Activated CD4-positive, alpha-beta T cell treated with anti-CD3 and anti-CD28 coated beads for 36 hours (primary cell): Measurements from ENCODE around the gene TLE2. TPM values are rescaled to one million over a fixed set of nuclear protein-coding genes. Genes with fewer than 3 reads are reported as not detected.
"Not testable (repeated sequence)": the region's sequence is repeated elsewhere in the genome, so short reads cannot be mapped to it uniquely, and the experiment has no call there.

Source experiments
- ATAC-seq: fragments of 200-7000 bp; cut with Tn5 transposase; one replicate; pipeline ENCODE4 v1.10.0; 2021; ENCODE audit warnings: mild to moderate bottlenecking, moderate library complexity
- CTCF ChIA-PET: fragments of 350-600 bp; sonication (Branson Sonifier 250); formaldehyde crosslinking; loops from one replicate; lab custom pipeline; 2021; ENCODE audit warnings: antibody characterized with exemption; lab: Charles Lee
- POLR2A ChIA-PET: fragments of 350-600 bp; sonication (Branson Sonifier 250); formaldehyde crosslinking; loops from one replicate; lab custom pipeline; 2021; ENCODE audit warnings: antibody characterized with exemption, inconsistent platforms; lab: Charles Lee
- DNase-seq: peaks from one replicate; pipeline ENCODE4 v3.0.0-alpha.2; 2020
- H3K27ac Mint-ChIP-seq: one replicate; pipeline ENCODE4 v1.8.0; 2021; ENCODE audit warnings: mixed read lengths
- H3K27me3 Mint-ChIP-seq: one replicate; pipeline ENCODE4 v1.8.0; 2021; ENCODE audit warnings: mixed read lengths
- H3K36me3 Mint-ChIP-seq: one replicate; pipeline ENCODE4 v1.8.0; 2021; ENCODE audit warnings: low read depth, mixed read lengths
- H3K4me1 Mint-ChIP-seq: one replicate; pipeline ENCODE4 v1.8.0; 2021; ENCODE audit warnings: mixed read lengths
- H3K4me3 Mint-ChIP-seq: one replicate; pipeline ENCODE4 v1.8.0; 2021; ENCODE audit warnings: mild to moderate bottlenecking, moderate library complexity, mixed read lengths
- H3K9me3 Mint-ChIP-seq: one replicate; pipeline ENCODE4 v1.8.0; 2021; ENCODE audit warnings: low read depth, mixed read lengths
- intact Hi-C, 2 experiments: fragments of 100-400 bp; cut with DNase I in 1 of 2; cut with micrococcal nuclease in 1 of 2; formaldehyde crosslinking; loops; one replicate each; pipeline versions ENCODE4 v1.14.2 to v1.15.1; 2022 to 2024; cut with DNase I, micrococcal nuclease
- total RNA-seq, 2 experiments: library from RNA; stranded (reverse); gene quantifications; one replicate each; pipeline ENCODE4 v1.2.3, GENCODE V29; 2021

Gene TLE2
- total RNA-seq, 2 experiments from 2014 or later = 4.7 to 6.3 TPM

DNA sequence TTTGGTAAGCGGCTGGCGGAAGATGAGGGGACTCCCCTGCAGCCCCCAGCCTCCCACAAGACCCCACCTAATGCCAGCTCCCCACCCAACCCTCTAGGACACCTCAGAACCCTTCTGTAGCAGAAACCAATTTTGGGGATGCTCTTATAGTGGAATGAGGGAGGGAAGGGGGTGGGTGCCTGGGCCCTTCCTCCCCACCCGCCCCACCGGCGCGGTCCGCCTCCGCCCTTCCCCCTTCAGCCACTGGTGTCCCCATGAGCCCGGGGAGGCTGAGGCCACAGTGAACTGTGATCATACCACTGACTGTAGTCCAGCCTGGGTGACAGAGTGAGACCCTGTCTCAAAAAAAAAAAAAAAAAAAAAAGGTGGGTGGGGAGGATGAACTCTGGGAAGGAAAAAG, 35.5 kb downstream of the TLE2 start:
- Mint-ChIP-seq H3K36me3 (peaks cover 2% of the 10 kb centered on the region), H3K4me3 (no peak overlapping the region), H3K9me3 (no peaks in the 10 kb centered on the region), H3K4me1 (no peaks in the 10 kb centered on the region), H3K27ac (no peak overlapping the region), H3K27me3 (no peaks in the 10 kb centered on the region)
- intact Hi-C loops = no loop called here
- DNase-seq = no peak
- POLR2A ChIA-PET = no interaction called here
- CTCF ChIA-PET = no interaction called here
- no peak for ATAC-seq

DNA sequence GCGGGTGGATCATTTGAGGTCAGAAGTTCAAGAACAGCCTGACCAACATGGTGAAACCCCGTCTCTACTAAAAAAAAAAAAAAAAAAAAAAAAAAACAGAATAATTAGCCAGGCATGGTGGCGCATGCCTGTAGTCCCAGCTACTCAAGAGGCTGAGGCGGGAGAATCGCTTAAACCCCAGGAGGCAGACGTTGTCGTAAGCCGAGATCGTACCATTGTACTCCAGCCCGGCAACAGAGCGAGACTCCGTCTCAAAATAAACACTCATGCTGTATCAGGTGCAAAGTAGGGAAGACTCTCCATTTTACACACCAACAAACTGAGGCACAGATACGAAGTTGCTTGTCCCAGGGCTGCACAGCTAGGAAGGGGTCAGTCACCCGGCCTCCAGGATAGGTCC, 36.1 kb downstream of the TLE2 start:
- CTCF ChIA-PET = no interaction called here
- H3K4me1 Mint-ChIP-seq = no peaks in the 10 kb centered on the region
- ATAC-seq = no peak

DNA sequence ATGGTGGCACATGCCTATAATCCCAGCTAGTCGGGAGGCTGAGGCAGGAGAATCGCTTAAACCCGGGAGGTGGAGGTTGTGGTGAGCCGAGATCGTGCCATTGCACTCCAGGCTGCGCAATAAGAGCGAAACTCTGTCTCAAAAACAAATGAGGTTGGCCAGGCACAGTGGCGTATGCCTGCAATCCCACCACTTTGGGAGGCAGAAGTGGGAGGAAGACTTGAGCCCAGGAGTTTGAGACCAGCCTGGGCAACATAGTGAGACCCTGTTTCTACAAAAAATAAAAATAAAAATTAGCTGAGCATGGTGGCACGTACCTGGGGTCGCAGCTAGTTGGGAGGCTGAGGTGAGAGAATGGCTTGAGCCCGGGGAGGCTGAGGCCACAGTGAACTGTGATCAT, 36.7 kb downstream of the TLE2 start:
- CTCF ChIA-PET, H3K36me3 Mint-ChIP-seq, intact Hi-C loops, H3K27ac Mint-ChIP-seq, ATAC-seq, H3K27me3 Mint-ChIP-seq, POLR2A ChIA-PET, H3K4me3 Mint-ChIP-seq, DNase-seq, H3K9me3 Mint-ChIP-seq, H3K4me1 Mint-ChIP-seq: not testable (repeated sequence)

More for the DNA sequence above, 36.1 kb downstream of the TLE2 start:
- intact Hi-C loops = no loop called here
- POLR2A ChIA-PET = no interaction called here
- H3K27me3 Mint-ChIP-seq = no peaks in the 10 kb centered on the region
- DNase-seq = no peak
- H3K4me3 Mint-ChIP-seq = no peak overlapping the region
- H3K27ac Mint-ChIP-seq = no peak overlapping the region
- H3K36me3 Mint-ChIP-seq = peaks cover 2% of the 10 kb centered on the region
- H3K9me3 Mint-ChIP-seq = no peaks in the 10 kb centered on the region

DNA sequence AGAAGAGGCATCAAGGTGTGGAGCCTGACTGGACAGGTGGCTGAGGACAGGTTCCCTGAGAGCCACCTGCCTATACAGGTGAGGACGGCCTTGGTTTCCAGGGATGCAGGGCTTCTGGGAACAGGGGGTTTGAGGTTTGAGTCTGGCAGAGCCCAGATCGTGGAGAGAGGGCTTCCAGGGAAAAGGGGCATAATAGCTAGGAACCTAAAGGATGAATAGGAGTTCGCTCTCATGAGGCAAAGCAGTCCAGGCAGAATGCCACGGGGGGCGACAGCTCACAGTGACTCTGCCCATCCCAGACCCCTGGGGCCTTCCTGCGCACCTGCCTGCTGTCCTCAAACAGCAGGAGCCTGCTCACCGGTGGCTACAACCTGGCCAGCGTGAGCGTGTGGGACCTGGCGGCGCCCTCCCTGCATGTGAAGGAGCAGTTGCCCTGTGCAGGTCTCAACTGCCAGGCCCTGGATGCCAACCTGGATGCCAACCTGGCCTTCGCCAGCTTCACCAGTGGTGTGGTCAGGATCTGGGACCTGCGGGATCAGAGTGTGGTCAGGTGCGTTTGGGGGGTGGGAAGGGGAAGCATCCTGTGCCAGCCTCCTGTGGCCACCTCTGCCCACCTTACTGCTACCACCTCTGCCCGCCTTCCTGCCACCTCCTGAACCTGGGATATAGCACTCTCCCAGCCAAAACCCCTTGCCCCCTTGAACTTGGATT, 39.7 kb downstream of the TLE2 start:
- CTCF ChIA-PET = no interaction called here

DNA sequence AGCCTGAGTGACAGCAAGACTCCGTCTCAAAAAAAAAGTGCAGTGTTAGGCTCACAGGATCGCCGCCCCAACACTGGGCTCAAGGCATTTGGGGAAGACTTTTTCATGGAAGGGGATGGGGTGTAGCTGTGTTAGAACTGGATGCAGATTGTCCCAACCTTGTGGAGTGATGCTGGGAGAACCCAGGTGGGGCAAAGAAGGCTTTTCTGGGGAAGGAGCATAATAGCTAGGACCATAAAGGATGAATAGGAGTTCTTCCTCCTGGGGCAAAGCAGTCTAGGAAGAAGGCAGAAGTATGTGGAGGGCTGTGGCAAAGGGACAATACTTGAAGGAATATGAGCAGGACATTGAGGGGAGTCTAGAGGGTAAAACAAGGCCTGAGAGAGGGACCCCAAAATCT, 40.5 kb downstream of the TLE2 start:
- Mint-ChIP-seq H3K4me3 (no peak overlapping the region), H3K27ac (no peak overlapping the region), H3K9me3 (no peaks in the 10 kb centered on the region), H3K27me3 (peaks cover 6% of the 10 kb centered on the region), H3K4me1 (no peaks in the 10 kb centered on the region), H3K36me3 (no peaks in the 10 kb centered on the region)
- POLR2A ChIA-PET = no interaction called here
- no peak for DNase-seq
- CTCF ChIA-PET = no interaction called here
- intact Hi-C loops = no loop called here
- ATAC-seq = no peak

More for the DNA sequence above, 39.7 kb downstream of the TLE2 start:
- POLR2A ChIA-PET = no interaction called here
- DNase-seq (no peak), ATAC-seq (no peak)
- Mint-ChIP-seq H3K4me3 (no peak overlapping the region), H3K27ac (no peak overlapping the region), H3K36me3 (no peaks in the 10 kb centered on the region), H3K27me3 (peaks cover 2% of the 10 kb centered on the region), H3K4me1 (no peaks in the 10 kb centered on the region), H3K9me3 (no peaks in the 10 kb centered on the region)
- intact Hi-C loops = no loop called here

DNA sequence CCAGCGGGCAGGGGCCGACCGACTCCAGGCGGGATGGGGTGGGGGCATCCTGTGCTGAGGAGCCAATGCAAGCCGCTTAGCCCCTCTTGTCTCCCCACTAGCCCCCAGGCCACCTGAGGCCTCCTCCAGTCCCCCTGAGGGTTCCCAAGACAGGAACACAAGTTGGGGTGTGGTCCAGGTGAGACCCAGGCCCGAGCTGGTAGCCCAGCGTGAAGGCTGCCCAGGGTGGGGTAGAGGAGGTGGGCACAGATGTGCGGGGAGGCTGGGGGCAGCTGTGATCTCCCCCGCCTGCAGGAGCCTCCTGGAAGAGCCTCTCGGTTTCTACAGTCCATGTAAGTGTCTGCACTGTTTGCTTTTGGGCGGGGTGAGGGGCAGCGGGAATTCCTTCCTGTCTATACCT, 41.3 kb downstream of the TLE2 start:
- POLR2A ChIA-PET = no interaction called here

DNA sequence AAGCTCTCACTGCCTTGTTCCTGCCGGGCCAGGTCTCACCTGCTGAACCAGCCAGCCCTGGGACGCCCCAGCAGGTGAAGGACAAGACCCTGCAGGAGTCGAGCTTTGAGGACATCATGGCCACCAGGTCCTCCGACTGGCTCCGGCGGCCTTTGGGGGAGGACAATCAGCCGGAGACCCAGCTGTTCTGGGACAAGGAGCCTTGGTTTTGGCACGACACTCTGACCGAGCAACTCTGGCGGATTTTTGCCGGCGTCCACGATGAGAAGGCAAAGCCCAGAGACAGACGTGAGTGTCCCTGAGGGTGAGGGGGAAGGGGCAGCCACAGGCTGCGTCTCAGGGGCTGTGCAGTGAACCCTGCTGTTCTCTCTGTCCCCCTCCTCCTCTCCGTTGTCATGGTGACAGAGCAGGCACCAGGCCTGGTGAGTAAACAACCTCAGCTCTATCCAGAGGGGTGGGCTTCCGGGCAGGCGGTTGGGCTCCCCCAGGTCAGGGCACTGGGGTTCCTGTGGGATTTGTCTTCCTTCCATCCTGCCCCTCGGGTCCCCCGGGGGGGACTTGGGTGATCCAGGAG, 42.0 kb downstream of the TLE2 start:
- DNase-seq (no peak), ATAC-seq (no peak)
- H3K27ac Mint-ChIP-seq = no peak overlapping the region
- intact Hi-C loops = no loop called here
- H3K4me3 Mint-ChIP-seq = no peak overlapping the region
- H3K9me3 Mint-ChIP-seq = no peaks in the 10 kb centered on the region
- H3K27me3 Mint-ChIP-seq = peaks cover 11% of the 10 kb centered on the region
- ChIA-PET POLR2A (no interaction called here), CTCF (interaction anchor here (1.4 kb wide), 1 partner anchor 25 kb away, joined by 3 read pairs; no protein-coding TSS in a partner anchor)
- no peaks in the 10 kb centered on the region for H3K4me1 Mint-ChIP-seq
- no peaks in the 10 kb centered on the region for H3K36me3 Mint-ChIP-seq

More for the DNA sequence above, 41.3 kb downstream of the TLE2 start:
- Mint-ChIP-seq H3K4me3 (no peak overlapping the region), H3K36me3 (no peaks in the 10 kb centered on the region), H3K27ac (no peak overlapping the region), H3K4me1 (no peaks in the 10 kb centered on the region), H3K27me3 (peaks cover 11% of the 10 kb centered on the region), H3K9me3 (no peaks in the 10 kb centered on the region)
- DNase-seq (no peak), ATAC-seq (no peak)
- intact Hi-C loops = no loop called here
- CTCF ChIA-PET = no interaction called here

DNA sequence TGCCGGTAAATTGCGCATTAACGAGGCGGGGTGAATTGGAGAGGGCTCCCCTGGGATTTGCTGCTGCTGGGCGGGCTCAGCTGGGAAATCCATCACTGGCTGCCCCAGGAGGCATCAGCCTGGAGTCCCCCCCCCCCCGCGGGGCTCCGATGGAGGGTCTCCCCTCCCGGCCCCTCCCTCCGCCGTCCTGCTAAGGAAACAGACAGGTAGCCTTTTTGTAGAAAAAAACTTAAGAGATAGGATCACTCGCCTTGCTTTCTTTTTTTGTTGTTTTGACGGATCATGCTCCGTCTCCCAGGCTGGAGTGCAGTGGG, 44.9 kb downstream of the TLE2 start:
- ChIA-PET CTCF (no interaction called here), POLR2A (no interaction called here)
- ATAC-seq = no peak
- no peaks in the 10 kb centered on the region for H3K4me1 Mint-ChIP-seq
- H3K4me3 Mint-ChIP-seq = no peak overlapping the region
- H3K9me3 Mint-ChIP-seq = no peaks in the 10 kb centered on the region
- intact Hi-C loops = no loop called here
- no peak for DNase-seq
- peaks cover 15% of the 10 kb centered on the region for H3K27me3 Mint-ChIP-seq
- no peak overlapping the region for H3K27ac Mint-ChIP-seq
- no peaks in the 10 kb centered on the region for H3K36me3 Mint-ChIP-seq

DNA sequence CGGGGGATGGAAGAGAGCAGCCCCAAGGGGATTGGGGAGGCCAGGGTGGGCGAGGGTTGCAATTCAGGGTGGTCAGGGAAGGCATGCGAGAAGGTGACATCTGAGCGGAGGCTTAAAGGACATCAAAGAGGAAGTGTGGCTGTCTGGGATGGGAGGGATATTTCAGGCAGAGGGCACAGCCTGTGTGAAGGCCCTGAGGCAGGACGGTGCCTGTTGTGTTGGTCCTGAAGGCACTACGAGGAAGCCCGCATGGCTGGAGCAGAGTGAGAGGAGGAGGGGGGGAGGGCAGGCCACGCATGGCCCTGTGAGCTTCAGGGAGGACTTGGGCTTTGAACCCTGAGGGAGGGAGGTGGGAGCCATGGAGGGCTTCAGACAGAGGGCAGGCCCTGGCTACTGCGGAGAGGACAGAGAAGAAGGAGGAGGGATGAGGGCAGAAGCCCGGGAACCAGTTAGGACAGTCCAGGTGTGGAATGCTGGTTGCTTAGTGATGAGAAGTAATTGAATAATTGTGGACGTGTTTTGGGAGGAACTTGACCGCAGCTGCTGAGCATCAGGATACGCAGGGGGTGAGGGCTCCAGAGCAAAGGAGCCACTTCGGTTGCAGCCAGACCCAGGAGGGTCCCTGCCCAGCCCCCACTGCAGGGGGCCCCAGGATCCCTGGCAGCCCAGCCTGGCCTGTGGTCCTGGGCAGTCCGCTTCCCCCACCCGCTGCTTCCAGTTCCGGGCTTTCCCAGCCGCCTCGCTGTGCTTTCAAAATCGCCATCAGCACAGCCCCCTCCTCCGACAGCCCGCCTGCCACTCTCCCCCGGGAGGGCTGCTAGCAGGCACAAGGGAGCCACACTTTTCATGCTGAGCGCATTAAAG, 45.5 kb downstream of the TLE2 start:
- ATAC-seq (no peak), DNase-seq (no peak)
- H3K27ac Mint-ChIP-seq = no peak overlapping the region
- no peak overlapping the region for H3K4me3 Mint-ChIP-seq
- H3K36me3 Mint-ChIP-seq = no peaks in the 10 kb centered on the region
- ChIA-PET POLR2A (no interaction called here), CTCF (no interaction called here)
- peaks cover 15% of the 10 kb centered on the region for H3K27me3 Mint-ChIP-seq
- no peaks in the 10 kb centered on the region for H3K9me3 Mint-ChIP-seq
- intact Hi-C loops = no loop called here
- H3K4me1 Mint-ChIP-seq = no peaks in the 10 kb centered on the region

DNA sequence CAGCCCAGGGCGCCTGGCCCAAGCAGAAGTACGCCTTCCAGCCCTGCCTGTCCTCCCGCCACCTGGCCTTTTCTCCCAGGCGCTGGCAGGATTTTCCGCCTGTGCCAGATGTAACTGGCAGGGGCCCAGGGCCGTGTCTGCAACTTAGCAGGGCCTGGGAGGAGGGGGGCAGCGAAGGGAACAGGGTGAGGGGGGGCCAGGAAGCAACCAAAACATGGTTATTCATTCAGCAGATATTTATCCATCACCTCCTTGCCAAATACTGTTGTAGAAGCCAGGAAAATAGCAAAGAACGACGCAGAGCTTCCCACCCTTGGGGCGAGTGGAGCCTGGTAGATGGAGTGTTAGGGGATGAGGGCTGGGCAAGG, 46.1 kb downstream of the TLE2 start:
- ChIA-PET CTCF (interaction anchor here (0.6 kb wide), 1 partner anchor 334 kb away, joined by 3 read pairs; no protein-coding TSS in a partner anchor), POLR2A (no interaction called here)
- Mint-ChIP-seq H3K36me3 (no peaks in the 10 kb centered on the region), H3K27me3 (peaks cover 15% of the 10 kb centered on the region), H3K9me3 (no peaks in the 10 kb centered on the region), H3K4me1 (no peaks in the 10 kb centered on the region), H3K27ac (no peak overlapping the region), H3K4me3 (no peak overlapping the region)
- intact Hi-C loops = no loop called here
- DNase-seq (no peak), ATAC-seq (no peak)

DNA sequence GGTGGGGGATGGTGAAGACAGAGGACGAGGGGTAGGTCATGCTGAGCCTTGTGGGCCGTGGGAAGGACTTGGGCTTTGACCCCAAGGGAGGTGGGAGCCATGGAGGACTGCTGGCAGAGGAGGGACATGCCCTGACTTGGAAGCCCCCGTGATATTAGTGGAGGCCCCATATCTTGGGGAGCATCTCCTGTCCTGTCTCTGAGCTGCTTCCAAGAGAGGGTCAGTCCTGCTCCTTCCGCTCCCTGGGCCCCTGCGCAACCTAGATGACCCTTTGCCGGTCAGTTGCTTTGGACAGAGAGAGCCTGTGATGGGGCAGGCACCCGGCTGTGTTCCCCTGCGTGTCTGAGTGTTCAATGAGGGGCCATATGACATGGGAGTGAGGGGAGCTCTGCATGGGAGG, 46.5 kb downstream of the TLE2 start:
- H3K4me3 Mint-ChIP-seq = no peak overlapping the region
- H3K9me3 Mint-ChIP-seq = no peaks in the 10 kb centered on the region
- ATAC-seq (no peak), DNase-seq (no peak)
- no peaks in the 10 kb centered on the region for H3K36me3 Mint-ChIP-seq
- ChIA-PET POLR2A (no interaction called here), CTCF (interaction anchor here (0.6 kb wide), 1 partner anchor 334 kb away, joined by 3 read pairs; no protein-coding TSS in a partner anchor)
- intact Hi-C loops = no loop called here
- H3K27ac Mint-ChIP-seq = no peak overlapping the region
- no peaks in the 10 kb centered on the region for H3K4me1 Mint-ChIP-seq
- peaks cover 15% of the 10 kb centered on the region for H3K27me3 Mint-ChIP-seq

DNA sequence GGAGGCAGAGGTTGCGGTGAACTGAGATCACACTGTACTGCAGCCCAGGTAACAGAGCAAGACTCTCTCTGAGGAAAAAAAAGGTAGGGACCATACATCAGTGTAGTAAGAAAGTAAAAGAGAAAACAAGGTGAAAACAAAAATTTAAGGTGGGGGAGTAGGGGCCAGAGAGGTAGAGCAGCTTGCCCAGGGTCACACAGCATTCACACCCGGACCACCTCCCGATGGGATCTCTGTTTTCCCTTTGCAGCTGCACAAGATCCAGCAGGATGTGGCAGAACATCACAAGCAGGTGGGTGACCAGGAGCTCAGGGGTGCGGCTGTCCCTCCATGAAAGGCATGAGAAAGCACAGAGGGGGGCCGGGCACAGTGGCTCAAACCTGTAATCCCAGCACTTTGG, 47.2 kb downstream of the TLE2 start:
- ChIA-PET POLR2A (no interaction called here), CTCF (interaction anchor here (0.6 kb wide), 1 partner anchor 272 kb away, joined by 4 read pairs; no protein-coding TSS in a partner anchor)
- Mint-ChIP-seq H3K27ac (no peak overlapping the region), H3K36me3 (no peaks in the 10 kb centered on the region), H3K27me3 (peaks cover 15% of the 10 kb centered on the region), H3K4me1 (peaks cover 2% of the 10 kb centered on the region), H3K9me3 (no peaks in the 10 kb centered on the region), H3K4me3 (no peak overlapping the region)
- intact Hi-C loops = no loop called here
- ATAC-seq = no peak
- DNase-seq = no peak
